H9 (cell line): ENCODE data around the gene ATOSB. TPM values are rescaled to one million over a fixed set of nuclear protein-coding genes. Genes with fewer than 3 reads are reported as not detected.

ENCODE experiments used
- DNase-seq: peaks from one replicate; pipeline ENCODE4 v3.0.0-alpha.2; 2017
- H2AFZ ChIP-seq: one replicate; pipeline ENCODE4 v1.6.1; 2013; ENCODE audit warnings: mild to moderate bottlenecking, low read length, control low read depth, moderate library complexity
- H2AK5ac ChIP-seq: 2 replicates; pipeline ENCODE4 v1.6.1; 2013; ENCODE audit warnings: low read length, control low read depth, mixed read lengths; ENCODE audit not compliant: insufficient read length
- H2BK120ac ChIP-seq: one replicate; pipeline ENCODE4 v1.6.1; 2013; ENCODE audit warnings: low read depth, mild to moderate bottlenecking, low read length, control low read depth, inconsistent platforms; ENCODE audit not compliant: poor library complexity, severe bottlenecking
- H2BK12ac ChIP-seq: 2 replicates; pipeline ENCODE4 v1.6.1; 2013; ENCODE audit warnings: low read length, control low read depth, mixed read lengths, low read depth; ENCODE audit not compliant: insufficient read length
- H2BK15ac ChIP-seq: 2 replicates; pipeline ENCODE4 v1.6.1; 2013; ENCODE audit warnings: low read depth, low read length, control low read depth
- H2BK20ac ChIP-seq: one replicate; pipeline ENCODE4 v1.6.1; 2013; ENCODE audit warnings: low read depth, mild to moderate bottlenecking, low read length, control low read depth, inconsistent platforms; ENCODE audit not compliant: poor library complexity, severe bottlenecking
- H2BK5ac ChIP-seq: 2 replicates; pipeline ENCODE4 v1.6.1; 2013; ENCODE audit warnings: low read length, control low read depth, mixed read lengths; ENCODE audit not compliant: insufficient read length
- H3K14ac ChIP-seq: 2 replicates; pipeline ENCODE4 v1.6.1; 2013; ENCODE audit warnings: low read length, control low read depth; ENCODE audit not compliant: insufficient read depth
- H3K18ac ChIP-seq: 2 replicates; pipeline ENCODE4 v1.6.1; 2013; ENCODE audit warnings: low read depth, mild to moderate bottlenecking, mixed read lengths, low read length, control low read depth; ENCODE audit not compliant: insufficient read length
- H3K23ac ChIP-seq: 2 replicates; pipeline ENCODE4 v1.6.1; 2013; ENCODE audit warnings: low read length, control low read depth, mixed read lengths, low read depth; ENCODE audit not compliant: insufficient read length
- H3K23me2 ChIP-seq: 2 replicates; pipeline ENCODE4 v1.6.1; 2013; ENCODE audit warnings: low read depth, mild to moderate bottlenecking, mixed read lengths, low read length, control low read depth; ENCODE audit not compliant: insufficient read length, poor library complexity, severe bottlenecking
- H3K27ac ChIP-seq: 2 replicates; pipeline ENCODE4 v1.5.1; 2013; ENCODE audit warnings: low read length, control low read depth, mixed read lengths, low read depth; ENCODE audit not compliant: insufficient read length
- H3K27me3 ChIP-seq: 2 replicates; pipeline ENCODE4 v1.6.1; 2013; ENCODE audit warnings: low read length, control low read depth, inconsistent platforms; ENCODE audit not compliant: insufficient read depth
- H3K4ac ChIP-seq: 2 replicates; pipeline ENCODE4 v1.6.1; 2013; ENCODE audit warnings: low read depth, mild to moderate bottlenecking, control low read depth, inconsistent platforms, low read length, moderate library complexity
- H3K4me1 ChIP-seq: 2 replicates; pipeline ENCODE4 v1.6.1; 2013; ENCODE audit warnings: low read length, control low read depth, inconsistent platforms; ENCODE audit not compliant: insufficient read depth
- H3K4me2 ChIP-seq: 2 replicates; pipeline ENCODE4 v1.6.1; 2013; ENCODE audit warnings: low read length, control low read depth, mixed read lengths; ENCODE audit not compliant: insufficient read length, insufficient read depth
- H3K56ac ChIP-seq: 2 replicates; pipeline ENCODE4 v1.6.1; 2013; ENCODE audit warnings: low read depth, mild to moderate bottlenecking, mixed read lengths, low read length, control low read depth; ENCODE audit not compliant: insufficient read length
- H3K79me1 ChIP-seq: 2 replicates; pipeline ENCODE4 v1.6.1; 2013; ENCODE audit warnings: low read depth, mild to moderate bottlenecking, moderate library complexity, low read length, control low read depth, inconsistent platforms; ENCODE audit not compliant: insufficient read depth, poor library complexity, severe bottlenecking
- H3K79me2 ChIP-seq: 2 replicates; pipeline ENCODE4 v1.6.1; 2013; ENCODE audit warnings: low read length, control low read depth, inconsistent platforms; ENCODE audit not compliant: insufficient read depth
- H3K9ac ChIP-seq: 2 replicates; pipeline ENCODE4 v1.6.1; 2013; ENCODE audit warnings: low read length, control low read depth, mixed read lengths; ENCODE audit not compliant: insufficient read length; ENCODE audit errors: extremely low read depth
- H3K9me3 ChIP-seq: one replicate; pipeline ENCODE4 v1.6.1; 2013; ENCODE audit warnings: low read depth, low read length, inconsistent platforms; ENCODE audit not compliant: control insufficient read depth
- H3T11ph ChIP-seq: one replicate; pipeline ENCODE4 v1.6.1; 2013; ENCODE audit warnings: mild to moderate bottlenecking, low read length, control low read depth, inconsistent platforms
- H4K20me1 ChIP-seq: one replicate; pipeline ENCODE4 v1.6.1; 2013; ENCODE audit not compliant: control insufficient read depth, insufficient read length, insufficient read depth
- H4K5ac ChIP-seq: 2 replicates; pipeline ENCODE4 v1.6.1; 2013; ENCODE audit warnings: low read depth, mild to moderate bottlenecking, mixed read lengths, low read length, control low read depth; ENCODE audit not compliant: insufficient read length
- H4K8ac ChIP-seq: replicated peaks from 2 replicates; pipeline ENCODE4 v1.6.1; 2013; ENCODE audit warnings: low read length, control low read depth, mixed read lengths, low read depth; ENCODE audit not compliant: insufficient read length
- H4K91ac ChIP-seq: 2 replicates; pipeline ENCODE4 v1.6.1; 2013; ENCODE audit warnings: low read depth, mild to moderate bottlenecking, moderate library complexity, mixed read lengths, low read length, control low read depth; ENCODE audit not compliant: insufficient read length
- H3K27ac Mint-ChIP-seq, 3 experiments: 2 replicates in 2 of 3; 3 replicates in 1 of 3; pipeline ENCODE4 v1.8.0; 2020 to 2021; ENCODE audit warnings: mixed read lengths in 3 of 3, mild to moderate bottlenecking in 1 of 3, moderate library complexity in 1 of 3
- H3K27me3 Mint-ChIP-seq: 2 replicates; pipeline ENCODE4 v1.8.0; 2021; ENCODE audit warnings: low read depth, mild to moderate bottlenecking, moderate library complexity, mixed read lengths
- H3K36me3 Mint-ChIP-seq, 3 experiments: 2 replicates in 2 of 3; 3 replicates in 1 of 3; pipeline ENCODE4 v1.8.0; 2020 to 2021; ENCODE audit warnings: low read depth in 3 of 3, mixed read lengths in 3 of 3; ENCODE audit not compliant: insufficient read depth in 1 of 3
- H3K4me1 Mint-ChIP-seq, 2 experiments: 2 replicates each; pipeline ENCODE4 v1.8.0; 2020; ENCODE audit warnings: mixed read lengths in 2 of 2
- H3K4me3 Mint-ChIP-seq, 2 experiments: 2 replicates in 1 of 2; 3 replicates in 1 of 2; pipeline ENCODE4 v1.8.0; 2020 to 2021; ENCODE audit warnings: mild to moderate bottlenecking in 2 of 2, mixed read lengths in 2 of 2, moderate library complexity in 1 of 2
- H3K9me3 Mint-ChIP-seq, 2 experiments: 2 replicates in 1 of 2; 3 replicates in 1 of 2; pipeline ENCODE4 v1.8.0; 2020; ENCODE audit warnings: mild to moderate bottlenecking in 2 of 2, mixed read lengths in 2 of 2, moderate library complexity in 1 of 2
- whole genome bisulfite sequencing: extraction: QIAGEN DNeasy Blood & Tissue Kit; methylation state at CpG from one replicate; pipeline ENCODE4 v1.1.7; 2013; ENCODE audit warnings: missing lambda C conversion rate, low lambda C conversion rate, mixed read lengths; ENCODE audit not compliant: insufficient read length; ENCODE audit errors: extremely low coverage; 5-methylcytosine and 5-hydroxymethylcytosine counted together
- total RNA-seq: library from RNA; stranded (reverse); gene quantifications from 2 replicates; pipeline ENCODE4 v1.2.1, GENCODE V29; 2021
- TF ChIP-seq, protein P1 (sequence below): fragments of 200-600 bp; sonication (generic); conservative IDR thresholded peaks from 3 replicates; pipeline ENCODE4 v1.8.0; 2021; ENCODE audit warnings: antibody characterized with exemption, mild to moderate bottlenecking

Gene ATOSB
- total RNA-seq, 1 experiment from 2014 or later = 5.6 TPM

DNA sequence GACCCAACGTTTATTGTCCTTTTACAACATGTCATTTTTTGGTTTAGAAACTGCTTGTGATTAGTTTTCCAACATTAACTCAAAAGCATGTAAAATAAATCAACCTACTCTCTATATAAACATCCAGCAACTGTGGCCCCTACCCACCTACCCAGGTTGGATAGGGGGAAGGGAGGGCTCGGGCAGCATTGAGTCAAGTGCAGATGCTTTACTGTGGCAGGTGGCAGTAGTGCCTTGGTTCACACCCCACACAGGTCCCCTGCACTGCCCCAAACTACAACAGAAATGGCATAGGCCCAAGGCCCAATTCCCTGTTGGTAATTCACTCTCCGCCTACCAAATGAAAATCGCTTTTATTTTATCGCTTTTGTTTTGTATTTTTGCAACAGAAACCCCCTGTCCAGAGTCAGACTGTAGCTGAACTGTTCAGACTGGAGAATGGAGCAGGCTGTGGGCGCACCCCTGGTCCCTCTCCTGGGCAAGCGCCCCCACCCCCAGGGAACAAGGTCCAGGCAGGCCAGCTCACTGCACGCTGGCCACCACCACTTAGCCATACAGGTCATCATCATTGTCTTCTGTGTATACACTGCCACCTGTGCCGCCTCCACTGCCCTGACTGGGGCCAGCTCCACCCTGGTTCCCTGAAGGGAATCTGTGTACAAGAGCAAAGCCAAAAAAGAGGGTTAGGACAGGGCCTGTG is 58.9 kb downstream of the ATOSB start:
- Histone ChIP-seq H3K18ac (no peak overlapping the region), H3K79me1 (no peaks in the 10 kb centered on the region), H4K20me1 (no peaks in the 10 kb centered on the region), H2BK12ac (no peak overlapping the region), H3K56ac (no peak overlapping the region), H2AFZ (no peak overlapping the region), H3K9ac (no peak overlapping the region), H3K27me3 (0 out of 2 replicates have a peak, but pooled peaks cover 2% of the 10 kb centered on the region), H2BK120ac (no peak overlapping the region), H3K14ac (no peak overlapping the region), H2AK5ac (no peak overlapping the region), H3K9me3 (no peaks in the 10 kb centered on the region), H3K27ac (no peak overlapping the region), H3K23ac (no peak overlapping the region), H2BK20ac (no peak overlapping the region), H2BK15ac (no peak overlapping the region), H4K5ac (no peak overlapping the region), H3K23me2 (no peaks in the 10 kb centered on the region), H3K4ac (no peak overlapping the region), H3T11ph (no peak overlapping the region), H4K91ac (no peak overlapping the region), H3K79me2 (no peaks in the 10 kb centered on the region), H3K4me2 (no peak overlapping the region), H4K8ac (no peak overlapping the region), H2BK5ac (no peak overlapping the region), H3K4me1 (no peaks in the 10 kb centered on the region)
- TF ChIP-seq, protein P1, sequence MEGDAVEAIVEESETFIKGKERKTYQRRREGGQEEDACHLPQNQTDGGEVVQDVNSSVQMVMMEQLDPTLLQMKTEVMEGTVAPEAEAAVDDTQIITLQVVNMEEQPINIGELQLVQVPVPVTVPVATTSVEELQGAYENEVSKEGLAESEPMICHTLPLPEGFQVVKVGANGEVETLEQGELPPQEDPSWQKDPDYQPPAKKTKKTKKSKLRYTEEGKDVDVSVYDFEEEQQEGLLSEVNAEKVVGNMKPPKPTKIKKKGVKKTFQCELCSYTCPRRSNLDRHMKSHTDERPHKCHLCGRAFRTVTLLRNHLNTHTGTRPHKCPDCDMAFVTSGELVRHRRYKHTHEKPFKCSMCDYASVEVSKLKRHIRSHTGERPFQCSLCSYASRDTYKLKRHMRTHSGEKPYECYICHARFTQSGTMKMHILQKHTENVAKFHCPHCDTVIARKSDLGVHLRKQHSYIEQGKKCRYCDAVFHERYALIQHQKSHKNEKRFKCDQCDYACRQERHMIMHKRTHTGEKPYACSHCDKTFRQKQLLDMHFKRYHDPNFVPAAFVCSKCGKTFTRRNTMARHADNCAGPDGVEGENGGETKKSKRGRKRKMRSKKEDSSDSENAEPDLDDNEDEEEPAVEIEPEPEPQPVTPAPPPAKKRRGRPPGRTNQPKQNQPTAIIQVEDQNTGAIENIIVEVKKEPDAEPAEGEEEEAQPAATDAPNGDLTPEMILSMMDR = no peak
- Mint-ChIP-seq H3K9me3 (no peaks in the 10 kb centered on the region), H3K4me1 (no peaks in the 10 kb centered on the region), H3K36me3 (peaks cover 64 to 97% (median 85%) of the 10 kb centered on the region in 3 experiments), H3K27ac (0 out of 7 replicates have a peak overlapping the region, but pooled peaks of 1 of the 3 experiments have one; percentile 12), H3K27me3 (no peaks in the 10 kb centered on the region), H3K4me3 (no peak overlapping the region)
- no peak for DNase-seq
- no CpG with 5 or more reads among the region's 9 CpGs for WGBS
